IPS-18a (cell line): ENCODE results near the gene MCMBP.
A peak's percentile ranks its signal among the peaks of the same experiment; 100 is the strongest.
"Not testable (repeated sequence)": the region's sequence is repeated elsewhere in the genome, so short reads cannot be mapped to it uniquely, and the experiment has no call there.

ENCODE experiments used
- H3K27ac ChIP-seq: one replicate; pipeline ENCODE4 v1.5.1; 2013; ENCODE audit warnings: low read length
- H3K27me3 ChIP-seq: one replicate; pipeline ENCODE4 v1.6.1; 2013; ENCODE audit warnings: mild to moderate bottlenecking, low read length; ENCODE audit not compliant: control insufficient read depth, insufficient read depth
- H3K36me3 ChIP-seq: one replicate; pipeline ENCODE4 v1.6.1; 2013; ENCODE audit warnings: low read depth, low read length; ENCODE audit not compliant: control insufficient read depth
- H3K4me1 ChIP-seq: one replicate; pipeline ENCODE4 v1.6.1; 2013; ENCODE audit warnings: low read depth, low read length; ENCODE audit not compliant: control insufficient read depth
- H3K4me3 ChIP-seq: one replicate; pipeline ENCODE4 v1.5.1; 2013; ENCODE audit warnings: low read length
- H3K9ac ChIP-seq: one replicate; pipeline ENCODE4 v1.6.1; 2013; ENCODE audit warnings: mild to moderate bottlenecking, low read length, moderate library complexity
- H3K9me3 ChIP-seq: one replicate; pipeline ENCODE4 v1.6.1; 2013; ENCODE audit warnings: low read depth, low read length; ENCODE audit not compliant: control insufficient read depth

Gene MCMBP

GRCh38 chr10:119872610-119872859, at the start of gene MCMBP:
TSS of gene MCMBP (minus strand) at chr10:119872843. CDS start at chr10:119872584, 259 bp downstream.
- Histone ChIP-seq H3K4me3 (peak within 1 kb of the TSS; percentile 92), H3K4me1 (peaks cover 6% of the 10 kb centered on the region), H3K9me3 (no peaks in the 10 kb centered on the region), H3K27ac (no peak within 1 kb of the TSS), H3K27me3 (no peaks in the 10 kb centered on the region), H3K9ac (peak within 1 kb of the TSS; percentile 81), H3K36me3 (no peaks in the 10 kb centered on the region)

- Histone ChIP-seq H3K27me3 (no peaks in the 10 kb centered on the region), H3K4me1 (no peaks in the 10 kb centered on the region), H3K9me3 (no peaks in the 10 kb centered on the region), H3K9ac (no peak overlapping the region), H3K4me3 (no peak overlapping the region), H3K36me3 (peaks cover 74% of the 10 kb centered on the region), H3K27ac (no peak overlapping the region)
These were observed 47.2 kb upstream of the MCMBP start for GRCh38 chr10:119919826-119920225.

GRCh38 chr10:119919271-119919670, 46.6 kb upstream of the MCMBP start:
- Histone ChIP-seq H3K4me3 (no peak overlapping the region), H3K9ac (no peak overlapping the region), H3K27ac (no peak overlapping the region), H3K27me3 (no peaks in the 10 kb centered on the region), H3K4me1 (no peaks in the 10 kb centered on the region), H3K9me3 (no peaks in the 10 kb centered on the region), H3K36me3 (peaks cover 74% of the 10 kb centered on the region)

GRCh38 chr10:119917777-119918176, 45.1 kb upstream of the MCMBP start:
- peaks cover 76% of the 10 kb centered on the region for H3K36me3 ChIP-seq

GRCh38 chr10:119910689-119911088, 38.0 kb upstream of the MCMBP start:
- Histone ChIP-seq H3K9ac (no peak overlapping the region), H3K9me3 (no peaks in the 10 kb centered on the region), H3K36me3 (peaks cover 42% of the 10 kb centered on the region), H3K27ac (no peak overlapping the region), H3K27me3 (no peaks in the 10 kb centered on the region), H3K4me3 (no peak overlapping the region), H3K4me1 (no peaks in the 10 kb centered on the region)

More at GRCh38 chr10:119917777-119918176, 45.1 kb upstream of the MCMBP start:
- Histone ChIP-seq H3K4me3 (no peak overlapping the region), H3K9ac (no peak overlapping the region), H3K27ac (no peak overlapping the region), H3K27me3 (no peaks in the 10 kb centered on the region), H3K9me3 (no peaks in the 10 kb centered on the region), H3K4me1 (no peaks in the 10 kb centered on the region)

GRCh38 chr10:119908166-119908565, 35.5 kb upstream of the MCMBP start:
- Histone ChIP-seq H3K27me3 (no peaks in the 10 kb centered on the region), H3K4me3 (no peak overlapping the region), H3K36me3 (peaks cover 51% of the 10 kb centered on the region), H3K4me1 (no peaks in the 10 kb centered on the region), H3K9ac (no peak overlapping the region), H3K9me3 (no peaks in the 10 kb centered on the region), H3K27ac (no peak overlapping the region)

- not testable (repeated sequence) for H3K27ac ChIP-seq, H3K9ac ChIP-seq, H3K27me3 ChIP-seq, H3K4me3 ChIP-seq, H3K9me3 ChIP-seq, H3K4me1 ChIP-seq
- peaks cover 52% of the 10 kb centered on the region for H3K36me3 ChIP-seq
These were observed 35.1 kb upstream of the MCMBP start for GRCh38 chr10:119907695-119908094.

GRCh38 chr10:119903946-119904666, 31.5 kb upstream of the MCMBP start:
- peaks cover 50% of the 10 kb centered on the region for H3K36me3 ChIP-seq
- H3K27ac ChIP-seq: no peak overlapping the region
- H3K27me3 ChIP-seq: no peaks in the 10 kb centered on the region
- H3K4me1 ChIP-seq: no peaks in the 10 kb centered on the region
- no peak overlapping the region for H3K9ac ChIP-seq
- H3K4me3 ChIP-seq: no peak overlapping the region
- H3K9me3 ChIP-seq: no peaks in the 10 kb centered on the region

GRCh38 chr10:119898577-119898976, 25.9 kb upstream of the MCMBP start:
- H3K4me1 ChIP-seq: no peaks in the 10 kb centered on the region
- no peaks in the 10 kb centered on the region for H3K27me3 ChIP-seq
- H3K9ac ChIP-seq: no peak overlapping the region
- H3K9me3 ChIP-seq: no peaks in the 10 kb centered on the region
- no peak overlapping the region for H3K4me3 ChIP-seq
- H3K27ac ChIP-seq: no peak overlapping the region
- H3K36me3 ChIP-seq: peaks cover 38% of the 10 kb centered on the region

- no peak overlapping the region for H3K4me3 ChIP-seq
- no peaks in the 10 kb centered on the region for H3K9me3 ChIP-seq
- H3K9ac ChIP-seq: no peak overlapping the region
- H3K27ac ChIP-seq: no peak overlapping the region
- peaks cover 26% of the 10 kb centered on the region for H3K36me3 ChIP-seq
- H3K27me3 ChIP-seq: no peaks in the 10 kb centered on the region
- H3K4me1 ChIP-seq: no peaks in the 10 kb centered on the region
These were observed 24.5 kb upstream of the MCMBP start for GRCh38 chr10:119896937-119897770.

GRCh38 chr10:119896061-119896655, 23.5 kb upstream of the MCMBP start:
- peaks cover 26% of the 10 kb centered on the region for H3K36me3 ChIP-seq
- H3K27me3 ChIP-seq: no peaks in the 10 kb centered on the region
- H3K9ac ChIP-seq: no peak overlapping the region
- H3K9me3 ChIP-seq: no peaks in the 10 kb centered on the region
- H3K4me1 ChIP-seq: no peaks in the 10 kb centered on the region
- H3K27ac ChIP-seq: no peak overlapping the region
- no peak overlapping the region for H3K4me3 ChIP-seq
